Endometrial microvascular endothelial cells (primary cell): ENCODE data around the gene TENT5A. TPM values are rescaled to one million over a fixed set of nuclear protein-coding genes. Genes with fewer than 3 reads are reported as not detected.
"Not testable (repeated sequence)": the region's sequence is repeated elsewhere in the genome, so short reads cannot be mapped to it uniquely, and the experiment has no call there.

Source experiments
- in situ Hi-C: cut with HindIII; loops from 2 replicates; pipeline ENCODE4 v1.10.0; 2017; ENCODE audit warnings: low sequenced_read_pairs, low pct_unique_long_range_greater_than_20kb; ENCODE audit errors: inconsistent ontology term
- total RNA-seq: library from RNA; depleted of rRNA; stranded (reverse); fragments of >200 nt; gene quantifications from one replicate; pipeline ENCODE4 v1.2.3, GENCODE V29; 2015; ENCODE audit errors: inconsistent ontology term

TENT5A gene
- 4.4 TPM for total RNA-seq

DNA sequence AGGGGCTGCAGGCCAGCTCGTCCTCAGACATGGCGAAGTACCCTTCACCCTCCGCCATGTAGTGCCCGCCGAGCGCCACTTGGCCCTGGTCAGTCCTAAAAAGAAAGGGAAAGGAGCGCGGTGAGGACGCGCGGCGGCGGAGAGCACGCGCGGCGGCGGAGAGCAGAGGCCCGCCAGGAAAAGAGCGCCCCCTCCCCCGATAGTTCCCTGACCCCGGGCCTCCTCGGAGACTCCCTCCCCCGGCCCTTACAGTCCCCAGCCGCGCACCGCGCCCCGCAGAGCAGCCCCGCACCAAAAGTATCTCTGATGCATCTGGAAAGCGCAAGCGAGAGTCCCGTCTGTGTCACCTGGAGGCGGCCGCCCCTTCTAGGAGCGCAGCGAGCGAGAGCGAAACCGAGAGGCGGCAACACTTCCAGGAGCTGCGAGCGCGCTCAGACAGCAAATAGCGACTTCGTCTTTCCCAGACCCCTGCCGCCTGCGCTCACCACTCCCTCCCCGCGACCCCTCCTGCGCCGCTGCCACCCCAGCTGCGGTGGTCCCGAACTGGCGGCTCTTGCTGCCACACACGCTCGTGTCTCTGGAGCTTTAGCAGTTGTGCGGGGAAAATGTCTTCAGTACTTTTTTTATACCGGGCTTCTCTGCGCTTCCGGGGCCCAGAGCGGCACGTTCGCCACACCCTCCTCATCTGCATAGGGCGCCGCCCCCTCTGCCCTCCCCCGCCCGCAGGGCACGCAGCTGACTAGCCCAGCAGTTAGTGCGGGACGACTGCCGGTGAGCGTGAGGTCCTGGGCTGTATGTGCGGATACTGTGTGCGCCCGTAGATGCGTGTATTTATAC is at the start of gene TENT5A:
TSS of gene TENT5A (minus strand) at position 598 of the 837 bp plus-strand sequence. CDS start at position 58, 540 bp downstream.
- in situ Hi-C loops = no loop called here

DNA sequence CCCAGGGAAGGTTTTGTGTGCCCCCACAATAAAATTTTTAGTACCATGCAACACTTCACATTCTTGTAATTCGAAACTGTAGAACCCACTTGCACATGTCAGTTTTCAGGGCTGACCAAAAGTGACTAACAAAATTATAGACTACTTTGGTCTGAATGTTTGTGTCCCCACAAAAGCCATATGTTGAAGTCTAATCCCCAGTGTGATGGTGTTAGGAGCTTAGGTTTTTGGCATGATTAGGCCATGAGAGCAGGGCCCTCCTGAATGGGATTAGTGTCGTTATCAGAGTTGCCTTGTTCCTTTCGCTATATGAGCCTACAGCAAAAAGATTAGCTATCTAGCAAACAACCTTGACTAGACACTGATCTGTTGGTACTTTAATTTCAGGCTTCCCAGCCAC is 49.0 kb upstream of the TENT5A start:
- in situ Hi-C loops = no loop called here

DNA sequence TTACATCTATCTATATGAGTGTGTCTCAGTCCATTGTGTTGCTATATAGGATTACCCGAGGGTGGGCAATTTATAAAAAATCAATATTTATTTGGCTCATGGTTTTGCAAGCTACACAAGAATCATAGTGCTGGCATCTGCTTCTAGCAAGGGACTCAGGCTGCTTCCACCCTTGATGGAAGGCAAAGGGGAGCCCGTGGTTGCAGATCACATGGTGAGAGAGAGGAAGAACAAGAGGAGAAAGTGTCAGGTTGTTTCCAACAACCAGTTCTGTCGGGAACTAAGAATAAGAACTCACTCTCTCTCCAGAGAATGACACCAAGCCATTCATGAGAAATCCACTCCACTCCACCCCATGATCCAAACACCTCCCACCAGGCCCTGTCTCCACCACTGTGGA is 48.2 kb upstream of the TENT5A start:
- in situ Hi-C loops = no loop called here

DNA sequence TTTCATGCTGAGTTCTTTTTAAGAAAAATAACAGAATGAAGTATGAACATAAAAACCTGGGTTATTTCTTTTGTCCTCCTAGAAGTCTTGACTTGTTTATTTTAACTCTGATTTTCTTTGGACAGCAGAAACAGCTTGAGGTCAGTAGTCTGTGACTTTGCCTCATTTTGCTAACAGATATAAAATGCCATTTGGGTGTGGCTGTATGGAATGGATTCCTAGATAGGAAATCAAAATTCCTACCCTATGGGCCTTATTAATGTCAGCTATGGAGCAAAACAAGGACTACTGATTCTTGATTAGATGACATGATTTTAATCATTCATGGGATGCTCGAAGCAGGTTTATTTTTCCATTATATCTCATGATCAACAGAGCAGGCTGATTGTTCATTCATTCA is 46.8 kb upstream of the TENT5A start:
- in situ Hi-C loops = no loop called here

DNA sequence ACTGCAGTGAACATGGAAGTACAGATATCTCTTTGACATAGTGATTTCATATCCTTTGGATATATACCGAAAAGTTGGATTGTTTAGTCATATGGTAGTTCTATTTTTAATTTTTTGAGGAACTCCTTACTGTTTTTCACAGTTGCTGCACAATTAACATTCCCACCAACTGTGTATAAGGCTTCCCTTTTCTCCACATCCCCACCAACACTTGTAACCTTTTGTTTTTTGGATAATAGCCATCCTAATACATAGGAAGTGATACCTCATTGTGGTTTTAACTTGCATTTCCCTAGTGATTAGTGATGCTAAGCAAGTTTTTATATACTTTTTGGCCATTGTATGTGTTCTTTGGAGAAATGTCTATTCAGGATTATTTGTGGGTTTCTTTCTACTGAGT is 45.1 kb upstream of the TENT5A start:
- in situ Hi-C loops = no loop called here

DNA sequence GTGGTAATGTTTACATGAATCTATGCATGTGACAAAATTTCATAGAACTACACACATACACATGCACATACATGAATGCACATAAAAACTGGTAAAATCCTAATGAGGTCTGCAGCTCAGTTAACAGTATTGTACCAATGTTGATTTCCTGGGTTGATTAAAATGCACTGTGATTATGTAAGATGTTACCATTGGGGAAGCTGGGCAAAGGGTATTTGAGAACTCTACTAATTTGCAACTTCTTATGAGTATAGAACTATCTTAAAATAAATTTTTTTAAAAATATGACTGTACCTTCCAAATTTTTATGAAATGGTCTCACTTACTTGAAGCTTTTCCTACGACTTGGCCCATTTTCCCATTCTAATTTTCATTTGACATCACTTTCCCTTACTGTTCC is 43.4 kb upstream of the TENT5A start:
- in situ Hi-C loops = no loop called here

DNA sequence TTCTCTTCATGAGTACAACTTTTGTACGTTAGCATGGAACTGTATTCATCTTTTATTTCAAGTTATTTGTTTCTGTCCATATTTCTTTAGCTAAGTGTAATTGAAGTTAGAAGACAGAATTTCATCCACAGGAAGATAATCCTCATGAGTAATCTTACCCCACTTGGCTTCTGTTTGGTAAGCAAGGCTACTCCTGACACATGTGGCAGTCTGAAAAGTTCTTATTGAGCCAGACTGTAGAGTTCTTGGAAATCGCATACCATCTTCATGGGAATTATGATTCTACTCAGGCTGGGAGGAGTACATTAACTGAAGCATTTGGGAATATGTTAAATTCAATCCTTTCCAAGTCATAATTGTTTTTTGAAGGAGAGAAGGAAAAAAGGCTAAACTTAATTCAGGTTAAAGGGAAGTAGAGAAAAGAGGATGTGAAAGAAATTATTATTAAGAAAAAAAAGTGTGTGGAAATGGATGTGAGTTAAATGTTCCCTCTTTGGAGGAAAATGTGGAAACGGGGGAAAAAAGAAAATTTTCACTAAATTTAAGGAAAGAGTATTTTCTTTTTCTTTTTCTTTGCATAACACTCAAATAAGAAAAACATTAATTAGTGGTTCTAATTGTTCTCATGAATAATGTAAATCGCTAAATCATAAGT is 41.5 kb upstream of the TENT5A start:
- in situ Hi-C loops = no loop called here

DNA sequence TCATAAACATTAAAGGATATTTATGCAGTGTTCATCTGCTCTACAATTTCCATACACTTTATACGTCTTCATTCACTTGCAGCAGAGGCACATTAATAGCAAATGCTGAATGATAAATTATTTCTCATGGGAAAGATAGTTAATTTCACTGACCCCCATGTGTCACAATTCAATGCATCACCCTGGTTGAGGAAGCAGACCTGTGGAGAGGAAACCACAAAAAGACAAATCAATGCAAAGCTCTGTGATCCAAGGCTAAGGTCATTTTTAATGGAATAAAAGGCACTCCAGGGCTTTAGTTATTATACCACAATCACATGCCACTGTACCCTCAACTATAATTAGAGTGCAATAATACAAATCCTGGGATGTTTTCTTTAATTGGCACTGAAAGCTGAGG is 40.3 kb upstream of the TENT5A start:
- in situ Hi-C loops = no loop called here

DNA sequence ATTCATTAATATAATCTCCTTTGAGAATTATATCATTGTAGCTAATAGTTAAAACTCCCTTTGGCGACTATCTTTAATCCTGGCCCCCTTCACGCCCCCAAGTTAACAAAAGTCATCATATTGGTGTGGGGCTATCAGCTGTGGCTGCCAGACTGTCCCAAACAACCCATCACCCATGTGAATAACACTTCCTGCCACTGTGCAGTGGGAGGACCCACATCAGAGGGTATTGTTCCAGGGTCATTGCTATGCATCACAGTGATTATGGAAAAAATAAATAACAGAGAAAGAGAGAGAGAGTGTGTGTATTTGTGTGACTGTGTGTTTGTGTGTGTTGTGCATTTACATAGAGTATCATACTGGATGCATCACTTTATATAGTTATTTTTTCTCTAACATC is 39.3 kb upstream of the TENT5A start:
- in situ Hi-C loops = no loop called here

DNA sequence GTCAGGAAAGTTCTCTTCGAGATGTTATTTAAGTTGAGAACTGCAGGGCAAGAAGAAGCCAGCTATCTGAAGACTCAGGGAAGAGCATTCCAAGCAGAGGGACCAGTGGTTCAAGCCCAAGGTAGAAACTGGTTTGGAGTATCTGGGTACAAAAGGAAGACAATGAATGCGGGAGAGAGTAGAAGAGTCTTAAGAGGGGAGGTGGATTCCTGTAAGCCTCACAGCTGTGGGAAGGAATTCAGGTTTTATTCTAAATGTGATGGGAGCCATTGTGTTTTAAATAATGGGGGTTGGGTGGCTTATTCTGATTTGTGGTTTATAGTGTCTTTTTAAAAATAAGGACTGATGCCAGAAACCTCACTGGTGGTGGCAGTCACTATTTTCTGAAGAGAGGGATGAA is 37.6 kb upstream of the TENT5A start:
- in situ Hi-C loops = no loop called here

DNA sequence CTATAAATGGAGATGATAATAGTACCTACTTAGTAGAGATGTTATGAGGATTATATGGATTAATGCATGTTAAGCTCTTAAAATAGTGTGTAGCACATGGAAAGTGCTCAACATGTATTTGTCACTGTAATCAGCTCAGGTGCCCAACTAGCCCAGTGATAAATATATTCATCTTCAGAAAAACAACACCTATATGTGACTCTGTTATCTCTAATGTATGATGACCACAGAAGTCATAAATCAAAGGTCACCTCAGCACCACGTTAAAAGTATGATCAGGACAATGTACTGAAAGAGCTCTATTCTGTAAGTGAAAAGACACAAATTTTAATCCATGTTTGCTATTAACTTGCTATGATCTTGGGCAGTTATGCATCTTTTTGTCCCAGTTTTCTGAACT is 36.8 kb upstream of the TENT5A start:
- in situ Hi-C loops = no loop called here

DNA sequence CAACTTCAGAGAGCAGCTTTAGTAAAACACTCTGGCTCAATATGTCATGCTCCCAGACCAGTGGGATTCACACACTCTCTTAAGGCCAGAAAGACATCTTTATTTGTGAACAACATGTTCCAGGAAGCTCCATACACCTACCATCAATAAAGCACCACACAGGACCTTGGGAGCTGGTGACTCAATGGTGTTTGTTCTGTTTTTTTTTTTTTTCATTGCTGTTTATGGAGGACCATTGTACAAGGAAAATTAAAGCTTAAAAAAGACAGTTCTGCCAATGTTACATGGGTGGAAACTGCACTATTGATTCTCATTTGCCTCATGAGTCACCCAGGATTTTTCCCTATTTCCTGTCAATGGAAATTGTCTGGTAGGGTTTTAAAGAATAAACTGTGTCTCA is 36.3 kb upstream of the TENT5A start:
- in situ Hi-C loops = no loop called here

DNA sequence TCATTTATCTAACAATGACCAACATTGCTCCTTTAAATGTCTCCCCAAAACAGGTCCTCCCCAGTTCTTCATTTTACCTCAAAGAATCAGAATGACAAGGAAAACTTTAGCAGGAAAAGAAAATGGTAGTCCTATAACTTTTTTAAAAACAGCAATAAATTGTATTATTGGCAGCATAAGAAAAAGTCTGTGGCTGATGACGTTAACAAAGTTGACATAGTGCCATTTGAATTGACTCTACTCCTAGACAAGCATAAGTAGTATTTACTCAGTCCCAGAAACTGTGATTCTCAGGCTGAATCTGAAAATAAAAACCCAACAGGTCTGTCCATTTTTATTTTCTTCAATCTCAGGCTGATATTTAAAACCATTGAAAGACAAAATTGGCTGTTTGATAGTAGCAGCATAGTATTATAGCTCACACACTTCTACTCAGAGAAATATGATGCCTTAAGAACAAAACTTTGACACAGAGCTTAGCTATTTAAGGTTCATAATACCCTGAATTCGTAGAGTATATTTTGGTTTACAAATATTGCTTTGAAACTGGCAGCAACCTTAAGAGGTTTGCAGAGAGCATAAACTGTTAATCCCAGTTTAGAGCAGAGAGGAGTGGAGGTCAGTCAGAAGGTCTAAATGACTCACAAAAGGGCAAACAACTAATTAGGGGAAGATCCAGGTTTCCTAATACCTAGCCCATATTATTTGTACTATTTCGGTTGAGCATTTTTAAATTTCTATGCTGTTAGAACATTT is 35.0 kb upstream of the TENT5A start:
- in situ Hi-C loops = no loop called here

DNA sequence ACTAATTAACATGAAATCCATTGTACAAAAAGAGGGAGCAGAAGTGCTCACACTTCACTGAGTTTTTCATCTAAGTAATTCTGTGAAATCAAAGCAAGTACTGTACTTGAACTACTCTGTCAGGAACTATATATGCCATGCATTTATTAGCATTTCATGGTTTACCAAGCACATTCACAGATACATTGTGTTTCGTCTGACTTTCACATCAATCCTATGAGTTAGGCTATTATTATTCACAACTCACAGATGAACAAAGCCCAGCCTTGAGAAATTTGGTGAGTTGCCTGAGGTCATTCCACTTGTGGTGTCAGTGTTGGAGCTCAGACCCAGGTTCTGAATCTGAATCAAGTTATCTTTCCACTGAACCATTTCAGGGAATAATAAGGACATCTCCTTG is 33.7 kb upstream of the TENT5A start:
- in situ Hi-C loops = no loop called here

DNA sequence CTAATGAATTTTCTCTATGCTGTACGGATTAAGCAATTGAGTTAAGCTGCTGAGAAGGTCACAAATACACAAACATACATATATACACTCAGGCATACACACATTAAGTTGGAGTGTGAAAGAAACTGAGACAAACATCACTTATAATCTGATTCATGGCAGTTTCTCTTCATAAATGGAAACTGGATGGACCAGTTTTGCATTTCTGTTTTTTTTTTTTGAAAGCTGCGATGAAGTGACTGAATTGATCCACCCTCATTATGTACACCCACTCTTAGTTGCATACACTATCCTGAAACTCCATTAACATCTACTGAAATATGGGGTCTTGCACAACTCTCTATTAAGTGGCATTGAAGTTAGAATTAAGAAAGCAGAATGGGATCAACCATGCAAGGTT is 32.9 kb upstream of the TENT5A start:
- in situ Hi-C loops = no loop called here

DNA sequence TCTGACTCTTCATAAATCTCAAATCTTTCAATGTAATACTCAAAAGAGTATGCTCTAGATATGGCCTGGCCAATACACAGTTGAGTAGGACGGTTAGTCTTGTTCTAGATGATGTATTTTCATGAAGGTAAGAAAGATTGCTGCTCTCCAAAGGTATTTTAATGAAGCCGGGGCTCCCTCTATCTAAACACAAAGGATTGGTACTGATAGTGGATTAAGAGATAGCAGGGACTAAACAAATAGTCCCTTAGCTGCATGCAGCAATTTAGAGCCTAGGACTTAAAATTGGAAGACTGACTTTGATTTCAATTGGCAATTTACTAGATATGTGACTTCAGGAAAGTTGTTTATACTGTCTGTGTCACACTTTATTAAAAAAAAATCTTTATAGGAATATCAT is 31.4 kb upstream of the TENT5A start:
- in situ Hi-C loops = no loop called here

DNA sequence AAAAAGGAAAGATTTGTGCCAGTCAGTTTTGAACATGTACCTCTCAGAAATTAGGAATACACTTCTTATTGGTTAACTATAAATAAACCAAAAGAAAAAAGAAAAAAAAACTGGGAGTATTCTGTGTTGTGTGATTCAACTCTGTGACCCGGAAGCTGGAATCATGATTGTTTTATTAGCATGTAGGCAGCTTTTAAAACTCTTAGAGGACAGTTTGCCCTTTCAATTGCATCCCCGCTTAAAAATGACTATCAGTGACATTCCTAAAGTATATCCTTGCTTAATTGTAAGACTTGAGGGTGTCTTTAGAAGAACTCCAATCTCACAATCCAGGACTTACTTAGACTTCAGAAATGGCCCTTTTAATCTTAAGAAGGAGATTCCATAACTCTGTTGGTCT is 29.1 kb upstream of the TENT5A start:
- in situ Hi-C loops = no loop called here

DNA sequence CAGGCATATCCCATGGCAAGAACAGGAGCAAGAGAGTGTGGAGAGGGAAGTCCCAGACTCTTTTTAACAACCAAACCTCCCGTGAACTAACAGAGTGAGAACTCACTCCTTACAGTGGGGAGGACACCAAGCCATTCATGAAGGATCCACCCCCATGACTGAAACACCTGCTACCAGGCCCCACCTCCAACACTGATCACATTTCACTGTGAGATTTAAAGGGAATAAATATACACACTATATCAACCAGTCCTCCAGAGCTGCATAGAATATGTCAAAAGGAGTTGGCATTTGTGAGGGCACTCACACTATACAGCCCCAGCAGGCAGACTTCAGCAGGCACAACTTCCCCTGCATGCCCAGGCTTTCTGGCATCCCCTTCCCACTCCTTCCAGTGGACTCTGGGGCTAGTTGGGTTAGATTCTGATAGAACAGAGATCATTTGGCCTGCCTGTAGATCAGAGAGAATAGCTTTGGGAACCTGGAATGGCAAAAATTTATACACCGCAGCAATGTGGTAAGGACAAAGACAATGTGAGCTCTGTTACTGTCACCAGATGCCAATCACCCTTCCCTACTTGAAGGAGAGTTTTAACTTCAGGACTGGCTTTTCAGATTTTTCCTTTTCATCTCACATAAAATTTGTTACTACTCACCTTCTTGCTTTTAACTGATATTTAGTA is 25.2 kb upstream of the TENT5A start:
- in situ Hi-C loops = no loop called here

DNA sequence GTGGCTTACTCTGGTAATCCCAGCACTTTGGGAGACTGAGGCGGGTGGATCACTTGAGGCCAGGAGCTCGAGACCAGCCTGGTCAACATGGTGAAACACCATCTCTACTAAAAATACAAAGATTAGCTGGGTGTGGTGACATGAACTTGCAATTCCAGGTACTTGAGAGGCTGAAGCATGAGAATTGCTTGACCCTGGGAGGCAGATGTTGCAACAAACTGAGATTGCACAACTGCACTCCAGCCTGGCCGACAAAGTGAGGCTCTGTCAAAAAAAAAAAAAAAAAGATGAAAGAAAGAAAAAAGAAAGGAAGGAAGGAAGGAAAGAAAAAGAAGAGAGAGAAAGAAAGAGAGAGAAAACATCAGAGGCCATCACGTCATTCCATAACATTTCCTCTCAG is 23.7 kb upstream of the TENT5A start:
- in situ Hi-C loops = not testable (repeated sequence)
